HCT116 (cell line): ENCODE measurements around the gene SERTM1. TPM values are rescaled to one million over a fixed set of nuclear protein-coding genes. Genes with fewer than 3 reads are reported as not detected.

Source experiments
- ATAC-seq: fragments of 200-7000 bp; cut with Tn5 transposase; 2 replicates; pipeline ENCODE4 v1.9.1; 2020; ENCODE audit warnings: mild to moderate bottlenecking, moderate library complexity
- BruUV-seq: library from RNA; stranded (reverse); fragments of 400-500 nt; replicated peaks from 2 replicates; lab custom pipeline; 2021; lab: Mats Ljungman, UMichigan
- CTCF ChIA-PET: fragments of 300-600 bp; sonication (Branson Sonifier 250); formaldehyde crosslinking; loops from one replicate; lab custom pipeline; 2021; ENCODE audit warnings: antibody characterized with exemption; lab: Charles Lee
- POLR2A ChIA-PET: fragments of 300-600, 350-600 bp; sonication (Branson Sonifier 250); formaldehyde crosslinking; loops from one replicate; lab custom pipeline; 2021; ENCODE audit warnings: antibody characterized with exemption; lab: Charles Lee
- RAD21 ChIA-PET, 2 experiments: fragments of 300-600 bp; sonication (Branson Sonifier 250); formaldehyde crosslinking; loops; one replicate each; lab custom pipeline; 2023; ENCODE audit warnings: low total read pairs in 2 of 2; ENCODE audit not compliant: uncharacterized antibody in 2 of 2, unreplicated experiment in 2 of 2, low non-redundant PET in 1 of 2; lab: Charles Lee
- DNase-seq: peaks from one replicate; pipeline ENCODE4 v3.0.0-alpha.2; 2010; ENCODE audit warnings: low read depth, low spot score
- H2AFZ ChIP-seq: fragments of 200-600 bp; shearing (Covaris generic), sonication (generic); 2 replicates; pipeline ENCODE4 v1.6.1; 2017; ENCODE audit warnings: low read depth, mixed run types, mixed read lengths, antibody characterized with exemption, low read length; ENCODE audit not compliant: poor library complexity, severe bottlenecking
- H3K27ac ChIP-seq: 2 replicates; pipeline ENCODE4 v1.5.1; 2012; ENCODE audit warnings: low read depth, low read length
- H3K27me3 ChIP-seq: fragments of 200-600 bp; sonication (generic); 2 replicates; pipeline ENCODE4 v1.6.1; 2016; ENCODE audit warnings: mixed run types, low read length, mixed read lengths; ENCODE audit not compliant: insufficient read depth
- H3K36me3 ChIP-seq, 2 experiments: fragments of 200-500 bp in 1 of 2; fragments of 200-600 bp in 1 of 2; sonication (Bioruptor generic) in 1 of 2; sonication (generic) in 1 of 2; 2 replicates each; pipeline versions ENCODE4 v1.5.1 to v1.6.1; 2014 to 2016; ENCODE audit warnings: low read length in 2 of 2, inconsistent platforms in 1 of 2, mixed read lengths in 1 of 2, mixed run types in 1 of 2; ENCODE audit not compliant: insufficient read depth in 2 of 2, control insufficient read depth in 1 of 2
- H3K4me1 ChIP-seq, 2 experiments: fragments of 200-600 bp in 1 of 2; sonication (generic) in 1 of 2; 2 replicates each; pipeline versions ENCODE4 v1.5.1 to v1.6.1; 2012 to 2017; ENCODE audit warnings: low read length in 2 of 2, inconsistent platforms in 1 of 2, mild to moderate bottlenecking in 1 of 2, mixed read lengths in 1 of 2, mixed run types in 1 of 2, moderate library complexity in 1 of 2; ENCODE audit not compliant: insufficient read depth in 2 of 2, control insufficient read depth in 1 of 2
- H3K4me2 ChIP-seq: fragments of 200-600 bp; sonication (generic); 2 replicates; pipeline ENCODE4 v1.6.1; 2017; ENCODE audit warnings: mixed run types, low read length, mixed read lengths
- H3K4me3 ChIP-seq, 2 experiments: fragments of 200-600 bp in 1 of 2; sonication (generic) in 1 of 2; replicated peaks in 1 of 2; 2 replicates each; pipeline ENCODE4 v1.5.1; 2011 to 2016; ENCODE audit warnings: low read length in 2 of 2, control low read depth in 1 of 2, low read depth in 1 of 2, mild to moderate bottlenecking in 1 of 2, mixed read lengths in 1 of 2, mixed run types in 1 of 2
- H3K79me2 ChIP-seq: fragments of 200-600 bp; sonication (generic); 2 replicates; pipeline ENCODE4 v1.6.1; 2017; ENCODE audit warnings: mild to moderate bottlenecking, mixed run types, low read length, moderate library complexity, mixed read lengths; ENCODE audit not compliant: insufficient read depth
- H3K9ac ChIP-seq: fragments of 200-600 bp; sonication (generic); 2 replicates; pipeline ENCODE4 v1.6.1; 2016; ENCODE audit warnings: low read length, mixed read lengths
- H3K9me2 ChIP-seq: fragments of 200-600 bp; sonication (generic), shearing (Covaris generic); 2 replicates; pipeline ENCODE4 v1.6.1; 2017; ENCODE audit warnings: mixed run types, mild to moderate bottlenecking, moderate library complexity; ENCODE audit not compliant: insufficient read depth
- H3K9me3 ChIP-seq, 2 experiments: fragments of 200-500 bp in 1 of 2; fragments of 200-600 bp in 1 of 2; sonication (Bioruptor generic) in 1 of 2; sonication (generic) in 1 of 2; 2 replicates each; pipeline ENCODE4 v1.6.1; 2014 to 2017; ENCODE audit warnings: low read length in 2 of 2, mixed read lengths in 2 of 2, inconsistent platforms in 1 of 2, low read depth in 1 of 2, mild to moderate bottlenecking in 1 of 2, mixed run types in 1 of 2, moderate library complexity in 1 of 2; ENCODE audit not compliant: control insufficient read depth in 1 of 2, insufficient read depth in 1 of 2
- H4K20me1 ChIP-seq: fragments of 200-600 bp; sonication (generic), shearing (Covaris generic); 2 replicates; pipeline ENCODE4 v1.6.1; 2017; ENCODE audit warnings: mixed run types, mild to moderate bottlenecking, moderate library complexity; ENCODE audit not compliant: insufficient read depth
- CBX3 ChIP-seq: IDR thresholded peaks from 2 replicates; pipeline ENCODE4 v1.6.1; 2012; ENCODE audit warnings: low read depth
- CEBPB ChIP-seq: IDR thresholded peaks from 2 replicates; pipeline ENCODE4 v1.6.1; 2012; ENCODE audit warnings: low read depth
- CTCF ChIP-seq, 3 experiments: fragments of 200-600 bp in 1 of 3; sonication (generic) in 1 of 3; IDR thresholded peaks in 2 of 3; conservative IDR thresholded peaks in 1 of 3; 2 replicates each; pipeline ENCODE4 v1.5.1; 2012 to 2017; ENCODE audit warnings: low read depth in 2 of 3, low read length in 2 of 3, antibody characterized with exemption in 1 of 3, borderline replicate concordance in 1 of 3, control low read depth in 1 of 3, mild to moderate bottlenecking in 1 of 3, mixed read lengths in 1 of 3, mixed run types in 1 of 3, moderate library complexity in 1 of 3; ENCODE audit not compliant: insufficient read depth in 1 of 3
- EZH2phosphoT487 ChIP-seq: fragments of 200-600 bp; IDR thresholded peaks from 2 replicates; pipeline ENCODE4 v1.6.1; 2018; ENCODE audit warnings: antibody characterized with exemption, borderline replicate concordance
- JUND ChIP-seq: IDR thresholded peaks from 2 replicates; pipeline ENCODE4 v1.6.1; 2012
- POLR2A ChIP-seq: IDR thresholded peaks from 2 replicates; pipeline ENCODE4 v1.7.0; 2011; ENCODE audit warnings: borderline replicate concordance; ENCODE audit not compliant: insufficient read depth, insufficient read length; ENCODE audit errors: extremely low read depth
- POLR2AphosphoS5 ChIP-seq: IDR thresholded peaks from 2 replicates; pipeline ENCODE4 v1.6.1; 2011; ENCODE audit warnings: mild to moderate bottlenecking, low read depth, low read length, moderate library complexity
- SIN3A ChIP-seq: IDR thresholded peaks from 2 replicates; pipeline ENCODE4 v1.6.1; 2012; ENCODE audit warnings: low read depth
- SP1 ChIP-seq: IDR thresholded peaks from 2 replicates; pipeline ENCODE4 v1.6.1; 2012; ENCODE audit warnings: low read depth
- SRF ChIP-seq: IDR thresholded peaks from 2 replicates; pipeline ENCODE4 v1.6.1; 2012; ENCODE audit warnings: low read depth
- TCF7L2 ChIP-seq: IDR thresholded peaks from 2 replicates; pipeline ENCODE4 v1.7.0; 2011; ENCODE audit warnings: borderline replicate concordance, inconsistent platforms; ENCODE audit not compliant: insufficient read depth, insufficient read length; ENCODE audit errors: extremely low read depth
- YY1 ChIP-seq: IDR thresholded peaks from 2 replicates; pipeline ENCODE4 v1.6.1; 2011; ENCODE audit warnings: low read length, low read depth, moderate library complexity, mild to moderate bottlenecking; ENCODE audit not compliant: insufficient replicate concordance; ENCODE audit errors: extremely low read depth
- ZFX ChIP-seq: fragments of 450-650 bp; IDR thresholded peaks from 2 replicates; pipeline ENCODE4 v1.6.1; 2017
- intact Hi-C: fragments of 100-400 bp; cut with micrococcal nuclease; formaldehyde crosslinking; loops from 2 replicates; pipeline ENCODE4 v1.10.0; 2022
- total RNA-seq: library from RNA; stranded (reverse); gene quantifications from one replicate; pipeline ENCODE4 v1.2.1, GENCODE V29; 2021; ENCODE audit not compliant: unreplicated experiment
- TF ChIP-seq, protein P1 (sequence below): IDR thresholded peaks from 2 replicates; pipeline ENCODE4 v1.6.1; 2012
- TF ChIP-seq, protein P2 (sequence below): IDR thresholded peaks from 2 replicates; pipeline ENCODE4 v1.6.1; 2011; ENCODE audit warnings: mild to moderate bottlenecking, low read length, moderate library complexity; ENCODE audit not compliant: insufficient replicate concordance; ENCODE audit errors: extremely low read depth
- TF ChIP-seq, protein P3 (sequence below): IDR thresholded peaks from 2 replicates; pipeline ENCODE4 v1.6.1; 2012

The SERTM1 gene
- total RNA-seq, 1 experiment from 2014 or later = not detected

DNA sequence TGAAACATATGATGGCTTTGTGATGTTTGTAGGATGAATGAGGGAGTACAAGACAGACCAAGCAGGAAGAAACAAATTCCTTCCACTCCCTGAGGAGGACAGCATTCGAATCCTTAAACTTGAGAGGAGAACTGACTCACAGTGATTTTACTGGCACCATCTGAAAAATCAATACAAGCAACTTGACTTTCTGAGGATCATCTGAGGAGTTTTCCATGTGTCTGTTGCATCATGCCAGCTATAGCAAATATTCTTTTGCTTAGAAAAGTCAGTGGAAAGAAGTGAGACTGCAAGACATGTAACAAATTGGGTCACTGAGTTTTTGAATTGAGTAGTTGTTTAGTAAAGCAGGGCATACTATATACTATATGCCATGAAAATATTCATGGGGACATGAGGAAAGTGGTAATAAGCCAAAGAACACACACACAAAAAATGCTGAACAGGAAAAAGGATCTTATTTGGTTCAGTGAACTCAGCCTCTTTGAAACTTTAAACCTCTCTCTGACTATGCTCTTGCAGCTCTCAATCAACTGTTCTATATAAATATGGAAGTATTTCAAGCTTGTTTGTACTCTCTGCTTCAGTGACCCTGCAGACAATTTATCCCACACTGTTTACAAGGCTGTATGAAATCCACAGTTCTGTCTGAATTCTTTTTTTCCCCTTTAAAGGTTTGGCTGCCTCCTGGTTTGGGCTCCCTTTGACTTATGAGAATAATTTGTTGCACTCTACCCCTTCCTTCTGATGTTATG, 35.5 kb downstream of the SERTM1 start:
- BruUV-seq = no TSS peak
- no peak for TF ChIP-seq CBX3
- Histone ChIP-seq H3K36me3 (no peaks in the 10 kb centered on the region), H4K20me1 (no peaks in the 10 kb centered on the region), H3K4me3 (no peak overlapping the region), H3K79me2 (no peaks in the 10 kb centered on the region), H3K9me2 (no peaks in the 10 kb centered on the region), H3K27ac (no peak overlapping the region), H3K4me1 (no peaks in the 10 kb centered on the region), H3K9me3 (no peaks in the 10 kb centered on the region), H3K4me2 (no peak overlapping the region), H2AFZ (no peak overlapping the region), H3K27me3 (peaks cover 17% of the 10 kb centered on the region; the same call in 1 of the 2 replicates), H3K9ac (no peak overlapping the region)
- POLR2A ChIA-PET = no interaction called here
- no peak for ATAC-seq
- intact Hi-C loops = no loop called here
- no peak for DNase-seq
- CTCF ChIA-PET = no interaction called here
- RAD21 ChIA-PET = no interaction called here

DNA sequence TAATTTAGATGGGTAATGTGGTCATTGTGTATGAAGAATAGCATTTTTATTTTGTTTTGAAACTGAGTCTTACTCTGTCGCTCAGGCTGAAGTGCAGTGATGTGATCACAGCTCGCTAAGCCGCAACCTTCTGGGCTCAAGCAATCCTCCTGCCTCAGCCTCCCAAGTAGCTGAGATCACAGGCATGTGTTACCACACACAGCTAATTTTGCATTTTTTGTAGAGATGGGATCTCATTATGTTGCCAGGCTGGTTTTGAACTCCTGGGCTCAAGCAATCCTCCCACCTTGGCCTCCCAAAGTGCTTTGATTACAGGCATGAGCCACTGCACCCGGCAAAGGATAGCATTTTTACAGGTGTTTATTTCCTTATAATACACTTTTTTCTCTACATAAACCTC, 36.6 kb downstream of the SERTM1 start:
- Histone ChIP-seq H3K36me3 (no peaks in the 10 kb centered on the region), H3K79me2 (no peaks in the 10 kb centered on the region), H3K27ac (no peak overlapping the region), H3K4me1 (no peaks in the 10 kb centered on the region), H3K9me3 (no peaks in the 10 kb centered on the region), H2AFZ (no peak overlapping the region), H4K20me1 (no peaks in the 10 kb centered on the region), H3K4me3 (no peak overlapping the region), H3K27me3 (peaks cover 21% of the 10 kb centered on the region; the same call in 1 of the 2 replicates), H3K4me2 (no peak overlapping the region), H3K9me2 (no peaks in the 10 kb centered on the region), H3K9ac (no peak overlapping the region)
- no peak for ATAC-seq
- ChIA-PET CTCF (no interaction called here), RAD21 (no interaction called here), POLR2A (no interaction called here)
- no TSS peak for BruUV-seq
- no peak for DNase-seq
- intact Hi-C loops = no loop called here
- no peak for TF ChIP-seq CBX3
- no peak for TF ChIP-seq JUND
- TF ChIP-seq SIN3A = no peak
- TF ChIP-seq YY1 = no peak
- TF ChIP-seq TCF7L2 = no peak
- TF ChIP-seq SRF = no peak
- TF ChIP-seq, protein P1, sequence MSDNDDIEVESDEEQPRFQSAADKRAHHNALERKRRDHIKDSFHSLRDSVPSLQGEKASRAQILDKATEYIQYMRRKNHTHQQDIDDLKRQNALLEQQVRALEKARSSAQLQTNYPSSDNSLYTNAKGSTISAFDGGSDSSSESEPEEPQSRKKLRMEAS = no peak
- TF ChIP-seq POLR2A = no peak
- TF ChIP-seq SP1 = no peak
- no peak for TF ChIP-seq CTCF (IDR thresholded peaks at IDR 0.05 in 2 of 3, conservative IDR thresholded peaks at IDR 0.05 in 1 of 3; ENCODE audit: borderline replicate concordance in 1 of 3, insufficient read depth in 1 of 3, low read depth in 2 of 3, low read length in 2 of 3)
- TF ChIP-seq ZFX = no peak
- TF ChIP-seq EZH2phosphoT487 = no peak
- no peak for TF ChIP-seq POLR2AphosphoS5
- TF ChIP-seq, protein P2, sequence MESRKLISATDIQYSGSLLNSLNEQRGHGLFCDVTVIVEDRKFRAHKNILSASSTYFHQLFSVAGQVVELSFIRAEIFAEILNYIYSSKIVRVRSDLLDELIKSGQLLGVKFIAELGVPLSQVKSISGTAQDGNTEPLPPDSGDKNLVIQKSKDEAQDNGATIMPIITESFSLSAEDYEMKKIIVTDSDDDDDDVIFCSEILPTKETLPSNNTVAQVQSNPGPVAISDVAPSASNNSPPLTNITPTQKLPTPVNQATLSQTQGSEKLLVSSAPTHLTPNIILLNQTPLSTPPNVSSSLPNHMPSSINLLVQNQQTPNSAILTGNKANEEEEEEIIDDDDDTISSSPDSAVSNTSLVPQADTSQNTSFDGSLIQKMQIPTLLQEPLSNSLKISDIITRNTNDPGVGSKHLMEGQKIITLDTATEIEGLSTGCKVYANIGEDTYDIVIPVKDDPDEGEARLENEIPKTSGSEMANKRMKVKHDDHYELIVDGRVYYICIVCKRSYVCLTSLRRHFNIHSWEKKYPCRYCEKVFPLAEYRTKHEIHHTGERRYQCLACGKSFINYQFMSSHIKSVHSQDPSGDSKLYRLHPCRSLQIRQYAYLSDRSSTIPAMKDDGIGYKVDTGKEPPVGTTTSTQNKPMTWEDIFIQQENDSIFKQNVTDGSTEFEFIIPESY = no peak
- no peak for TF ChIP-seq CEBPB
- TF ChIP-seq, protein P3, sequence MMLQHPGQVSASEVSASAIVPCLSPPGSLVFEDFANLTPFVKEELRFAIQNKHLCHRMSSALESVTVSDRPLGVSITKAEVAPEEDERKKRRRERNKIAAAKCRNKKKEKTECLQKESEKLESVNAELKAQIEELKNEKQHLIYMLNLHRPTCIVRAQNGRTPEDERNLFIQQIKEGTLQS = no peak
